Measurements from ENCODE around the gene ZNF318. TPM values are rescaled to one million over a fixed set of nuclear protein-coding genes. Genes with fewer than 3 reads are reported as not detected.
"Not testable (repeated sequence)": the region's sequence is repeated elsewhere in the genome, so short reads cannot be mapped to it uniquely, and the experiment has no call there.

ZNF318 gene
- total RNA-seq, 1 donor from 2014 or later, result 23.3 TPM

DNA sequence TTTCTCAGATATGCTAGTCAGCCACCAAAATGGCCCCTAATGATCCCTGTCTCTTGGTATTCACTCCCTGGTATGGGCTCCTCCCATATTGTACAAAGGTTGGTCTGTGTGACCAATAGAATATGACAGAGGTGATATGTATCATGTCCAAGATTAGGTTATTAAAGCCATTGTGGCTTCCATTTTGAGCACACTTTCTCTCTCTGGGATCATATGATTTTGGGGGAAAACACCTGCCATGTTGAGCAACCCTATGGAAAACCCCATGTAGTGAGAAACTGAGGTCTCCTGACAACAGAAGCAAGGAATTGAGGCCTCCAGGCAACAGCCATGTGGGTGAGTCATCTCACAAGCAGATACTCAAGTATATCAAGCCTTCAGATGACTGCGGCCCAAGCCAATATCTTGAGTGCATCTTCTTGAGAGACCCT is 7.1 kb upstream of the ZNF318 start:
- TF ChIP-seq CTCF (conservative IDR thresholded peaks at IDR 0.05), result no peak
- H3K9me3 Mint-ChIP-seq, result peaks cover 4% of the 10 kb centered on the region
- H3K4me1 Mint-ChIP-seq (ENCODE audit: unreplicated experiment), result no peaks in the 10 kb centered on the region
- no peak for DNase-seq (ENCODE audit: extremely low spot score, unreplicated experiment)
- H3K36me3 Mint-ChIP-seq, result no peaks in the 10 kb centered on the region
- peak overlapping the region; percentile 73 for H3K27ac Mint-ChIP-seq
- H3K27me3 Mint-ChIP-seq, result peaks cover 17% of the 10 kb centered on the region
- H3K4me3 Mint-ChIP-seq, result no peak overlapping the region

- Mint-ChIP-seq H3K27me3 (peaks cover 15% of the 10 kb centered on the region), H3K27ac (no peak overlapping the region), H3K4me1 (ENCODE audit: unreplicated experiment) (no peaks in the 10 kb centered on the region), H3K9me3 (peaks cover 4% of the 10 kb centered on the region), H3K36me3 (no peaks in the 10 kb centered on the region), H3K4me3 (no peak overlapping the region)
- DNase-seq (ENCODE audit: extremely low spot score, unreplicated experiment), result no peak
- TF ChIP-seq CTCF (conservative IDR thresholded peaks at IDR 0.05), result no peak
These were observed 6.2 kb upstream of the ZNF318 start for GRCh38 chr6:43375693-43376092.

- Mint-ChIP-seq H3K9me3 (peaks cover 4% of the 10 kb centered on the region), H3K27me3 (no peaks in the 10 kb centered on the region), H3K36me3 (no peaks in the 10 kb centered on the region), H3K27ac (peak overlapping the region; percentile 20), H3K4me3 (no peak overlapping the region), H3K4me1 (ENCODE audit: unreplicated experiment) (no peaks in the 10 kb centered on the region)
- no peak for TF ChIP-seq CTCF (conservative IDR thresholded peaks at IDR 0.05)
- DNase-seq (ENCODE audit: extremely low spot score, unreplicated experiment), result no peak
These were observed 3.9 kb upstream of the ZNF318 start for GRCh38 chr6:43373252-43373875.

- H3K36me3 Mint-ChIP-seq; DNase-seq (ENCODE audit: extremely low spot score, unreplicated experiment); H3K27me3 Mint-ChIP-seq; H3K9me3 Mint-ChIP-seq: not testable (repeated sequence)
- peaks cover 10% of the 10 kb centered on the region for H3K4me1 Mint-ChIP-seq (ENCODE audit: unreplicated experiment)
- peak overlapping the region; percentile 89 for H3K4me3 Mint-ChIP-seq
- peak overlapping the region; percentile 89 for H3K27ac Mint-ChIP-seq
These were observed 645 bp upstream of the ZNF318 start for GRCh38 chr6:43370003-43370580.

- Mint-ChIP-seq H3K36me3 (peaks cover 5% of the 10 kb centered on the region), H3K27ac (peak overlapping the region; percentile 65), H3K4me3 (peak overlapping the region; percentile 93), H3K4me1 (ENCODE audit: unreplicated experiment) (peaks cover 10% of the 10 kb centered on the region), H3K9me3 (peaks cover 4% of the 10 kb centered on the region), H3K27me3 (no peaks in the 10 kb centered on the region)
- no peak for DNase-seq (ENCODE audit: extremely low spot score, unreplicated experiment)
- no peak for TF ChIP-seq CTCF (conservative IDR thresholded peaks at IDR 0.05)
These were observed 937 bp downstream of the ZNF318 start for GRCh38 chr6:43368259-43369160.

All from type B pancreatic cell (in vitro differentiated cells).